K562 (cell line): ENCODE data around the gene APOM. TPM values are rescaled to one million over a fixed set of nuclear protein-coding genes. Genes with fewer than 3 reads are reported as not detected.

ENCODE experiments used
- BMI1 ChIP-seq: fragments of 150-350 bp; IDR thresholded peaks from 2 replicates; pipeline ENCODE4 v1.6.1; 2014; ENCODE audit warnings: low read length
- CHD2 ChIP-seq: IDR thresholded peaks from 2 replicates; pipeline ENCODE4 v1.6.1; 2011; ENCODE audit warnings: low read depth, low read length
- DIDO1 ChIP-seq: fragments of 450-650 bp; IDR thresholded peaks from 2 replicates; pipeline ENCODE4 v1.6.1; 2016; ENCODE audit warnings: low read depth, missing biosample characterization, missing genetic modification characterization
- HDAC8 ChIP-seq: fragments of 450-650 bp; IDR thresholded peaks from 2 replicates; pipeline ENCODE4 v1.6.1; 2016; ENCODE audit warnings: mild to moderate bottlenecking, missing genetic modification characterization, moderate library complexity, missing compliant biosample characterization
- HNRNPK ChIP-seq: fragments of 200-400 bp; formaldehyde crosslinking; IDR thresholded peaks from one replicate; pipeline ENCODE4 v1.6.1; 2018; ENCODE audit warnings: mild to moderate bottlenecking, low read depth, low read length; ENCODE audit not compliant: poor library complexity, severe bottlenecking
- HNRNPUL1 ChIP-seq: fragments of 200-400 bp; formaldehyde crosslinking; IDR thresholded peaks from 2 replicates; pipeline ENCODE4 v1.6.1; 2017; ENCODE audit warnings: low read length
- PRPF4 ChIP-seq: fragments of 200-400 bp; formaldehyde crosslinking; IDR thresholded peaks from one replicate; pipeline ENCODE4 v1.6.1; 2017; ENCODE audit warnings: low read length, low read depth, mild to moderate bottlenecking; ENCODE audit not compliant: insufficient read depth, poor library complexity, severe bottlenecking
- SIRT6 ChIP-seq: IDR thresholded peaks from one replicate; pipeline ENCODE4 v1.6.1; 2012; ENCODE audit warnings: low read depth, mild to moderate bottlenecking, control low read depth, inconsistent platforms, low read length, moderate library complexity
- TCF7 ChIP-seq: sonication (generic); IDR thresholded peaks from 2 replicates; pipeline ENCODE4 v1.6.1; 2016; ENCODE audit warnings: antibody characterized with exemption, borderline replicate concordance
- ZNF644 ChIP-seq: fragments of 200-800 bp; sonication (Bioruptor generic); IDR thresholded peaks from 2 replicates; pipeline ENCODE4 v1.6.1; 2016; ENCODE audit warnings: low read depth, missing genetic modification characterization, missing compliant biosample characterization
- polyA plus RNA-seq, 8 experiments: library from polyadenylated mRNA; depleted of rRNA in 4 of 8; stranded (reverse) in 5 of 8; unstranded in 3 of 8; fragments of >200 nt; fragmentation: Nextera tagmentation in 2 of 8; fragmentation: Illumina TruSeq in 1 of 8; extraction: Ambion mirVana in 2 of 8; extraction: Trizol in 1 of 8; gene quantifications; 2 replicates each; pipeline versions ENCODE4 v1.2.1 to v1.2.3, GENCODE V29; 2011 to 2014; ENCODE audit warnings: inconsistent platforms in 1 of 8, missing spikeins in 1 of 8
- total RNA-seq, 7 experiments: library from RNA; depleted of rRNA in 6 of 7; stranded (reverse); fragments of >200 nt in 6 of 7; fragmentation: Illumina TruSeq in 2 of 7; extraction: Trizol in 2 of 7; gene quantifications; 2 replicates each; pipeline versions ENCODE4 v1.2.1 to v1.2.3, GENCODE V29; 2011 to 2021; ENCODE audit warnings: low replicate concordance in 1 of 7
- TF ChIP-seq, protein P1 (sequence below): fragments of 250-450 bp; sonication (Bioruptor Pico); IDR thresholded peaks from 2 replicates; pipeline ENCODE4 v1.4.0; 2020; ENCODE audit warnings: mild to moderate bottlenecking, moderate library complexity
- TF ChIP-seq, protein P2 (sequence below): fragments of 450-650 bp; IDR thresholded peaks from 2 replicates; pipeline ENCODE4 v1.6.1; 2016; ENCODE audit warnings: mild to moderate bottlenecking, moderate library complexity

The APOM gene
- total and polyA plus RNA-seq, 9 of the 15 experiments (the other 6 are each of a cell fraction or from before 2014, with no cell fraction given): 5.7 to 24.3 (median 10.4) TPM

DNA sequence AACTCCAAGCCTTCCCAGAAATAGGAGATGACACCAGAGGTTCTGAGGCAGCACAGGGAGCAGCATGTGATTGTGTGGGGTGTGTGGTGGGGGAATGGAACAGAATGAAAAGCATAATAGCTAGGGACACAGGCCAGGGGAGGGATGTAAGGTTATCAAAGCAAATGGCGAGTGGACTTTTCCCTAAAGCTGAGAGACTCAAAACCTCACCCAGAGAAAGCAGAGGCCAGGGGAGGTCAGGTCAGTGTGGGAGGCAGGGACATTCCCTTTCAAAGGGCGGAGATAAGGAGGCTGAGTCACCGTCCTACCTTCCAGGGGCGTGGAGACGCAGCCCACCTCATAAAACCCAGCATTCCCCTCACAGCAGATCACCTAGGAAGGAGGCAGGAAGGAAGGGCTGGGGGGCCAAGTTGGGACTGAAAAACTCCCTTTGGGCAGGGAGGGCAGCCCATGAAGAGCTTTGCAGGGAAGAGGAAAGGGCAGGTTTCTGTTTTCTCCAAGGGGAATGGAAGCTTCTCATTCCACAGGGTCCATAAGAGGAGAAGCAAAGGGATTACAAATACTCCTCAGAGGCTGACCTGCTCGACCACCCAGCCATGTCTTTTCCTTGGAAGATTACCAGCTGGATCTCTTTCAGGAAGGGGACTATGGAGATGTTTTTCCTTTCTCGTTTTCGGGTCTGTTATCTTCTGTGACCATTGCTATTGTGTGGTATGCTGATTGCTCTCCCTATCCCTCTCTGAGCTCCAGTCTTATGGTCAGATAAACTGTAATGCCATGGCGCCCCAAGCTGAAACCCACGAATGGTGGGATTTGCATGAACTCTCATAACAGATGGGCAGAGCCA lies 34.8 kb downstream of the APOM start (continued):
- TF ChIP-seq, protein P1, sequence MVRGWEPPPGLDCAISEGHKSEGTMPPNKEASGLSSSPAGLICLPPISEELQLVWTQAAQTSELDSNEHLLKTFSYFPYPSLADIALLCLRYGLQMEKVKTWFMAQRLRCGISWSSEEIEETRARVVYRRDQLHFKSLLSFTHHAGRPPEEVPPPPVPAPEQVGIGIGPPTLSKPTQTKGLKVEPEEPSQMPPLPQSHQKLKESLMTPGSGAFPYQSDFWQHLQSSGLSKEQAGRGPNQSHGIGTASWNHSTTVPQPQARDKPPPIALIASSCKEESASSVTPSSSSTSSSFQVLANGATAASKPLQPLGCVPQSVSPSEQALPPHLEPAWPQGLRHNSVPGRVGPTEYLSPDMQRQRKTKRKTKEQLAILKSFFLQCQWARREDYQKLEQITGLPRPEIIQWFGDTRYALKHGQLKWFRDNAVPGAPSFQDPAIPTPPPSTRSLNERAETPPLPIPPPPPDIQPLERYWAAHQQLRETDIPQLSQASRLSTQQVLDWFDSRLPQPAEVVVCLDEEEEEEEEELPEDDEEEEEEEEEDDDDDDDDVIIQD (CRISPR knock-in tag): no peak
- TF ChIP-seq SIRT6 (no peak), DIDO1 (tag) (no peak), HDAC8 (tag) (0 out of 2 replicates have a peak, but pooled peaks have one; percentile 41), PRPF4 (no peak), TCF7 (peak; percentile 95), HNRNPUL1 (peak; percentile 36; the same call in 1 of the 2 replicates), CHD2 (peak; percentile 51; the same call in 1 of the 2 replicates), ZNF644 (tag) (0 out of 2 replicates have a peak, but pooled peaks have one; percentile 17), HNRNPK (no peak), BMI1 (no peak)
- TF ChIP-seq, protein P2, sequence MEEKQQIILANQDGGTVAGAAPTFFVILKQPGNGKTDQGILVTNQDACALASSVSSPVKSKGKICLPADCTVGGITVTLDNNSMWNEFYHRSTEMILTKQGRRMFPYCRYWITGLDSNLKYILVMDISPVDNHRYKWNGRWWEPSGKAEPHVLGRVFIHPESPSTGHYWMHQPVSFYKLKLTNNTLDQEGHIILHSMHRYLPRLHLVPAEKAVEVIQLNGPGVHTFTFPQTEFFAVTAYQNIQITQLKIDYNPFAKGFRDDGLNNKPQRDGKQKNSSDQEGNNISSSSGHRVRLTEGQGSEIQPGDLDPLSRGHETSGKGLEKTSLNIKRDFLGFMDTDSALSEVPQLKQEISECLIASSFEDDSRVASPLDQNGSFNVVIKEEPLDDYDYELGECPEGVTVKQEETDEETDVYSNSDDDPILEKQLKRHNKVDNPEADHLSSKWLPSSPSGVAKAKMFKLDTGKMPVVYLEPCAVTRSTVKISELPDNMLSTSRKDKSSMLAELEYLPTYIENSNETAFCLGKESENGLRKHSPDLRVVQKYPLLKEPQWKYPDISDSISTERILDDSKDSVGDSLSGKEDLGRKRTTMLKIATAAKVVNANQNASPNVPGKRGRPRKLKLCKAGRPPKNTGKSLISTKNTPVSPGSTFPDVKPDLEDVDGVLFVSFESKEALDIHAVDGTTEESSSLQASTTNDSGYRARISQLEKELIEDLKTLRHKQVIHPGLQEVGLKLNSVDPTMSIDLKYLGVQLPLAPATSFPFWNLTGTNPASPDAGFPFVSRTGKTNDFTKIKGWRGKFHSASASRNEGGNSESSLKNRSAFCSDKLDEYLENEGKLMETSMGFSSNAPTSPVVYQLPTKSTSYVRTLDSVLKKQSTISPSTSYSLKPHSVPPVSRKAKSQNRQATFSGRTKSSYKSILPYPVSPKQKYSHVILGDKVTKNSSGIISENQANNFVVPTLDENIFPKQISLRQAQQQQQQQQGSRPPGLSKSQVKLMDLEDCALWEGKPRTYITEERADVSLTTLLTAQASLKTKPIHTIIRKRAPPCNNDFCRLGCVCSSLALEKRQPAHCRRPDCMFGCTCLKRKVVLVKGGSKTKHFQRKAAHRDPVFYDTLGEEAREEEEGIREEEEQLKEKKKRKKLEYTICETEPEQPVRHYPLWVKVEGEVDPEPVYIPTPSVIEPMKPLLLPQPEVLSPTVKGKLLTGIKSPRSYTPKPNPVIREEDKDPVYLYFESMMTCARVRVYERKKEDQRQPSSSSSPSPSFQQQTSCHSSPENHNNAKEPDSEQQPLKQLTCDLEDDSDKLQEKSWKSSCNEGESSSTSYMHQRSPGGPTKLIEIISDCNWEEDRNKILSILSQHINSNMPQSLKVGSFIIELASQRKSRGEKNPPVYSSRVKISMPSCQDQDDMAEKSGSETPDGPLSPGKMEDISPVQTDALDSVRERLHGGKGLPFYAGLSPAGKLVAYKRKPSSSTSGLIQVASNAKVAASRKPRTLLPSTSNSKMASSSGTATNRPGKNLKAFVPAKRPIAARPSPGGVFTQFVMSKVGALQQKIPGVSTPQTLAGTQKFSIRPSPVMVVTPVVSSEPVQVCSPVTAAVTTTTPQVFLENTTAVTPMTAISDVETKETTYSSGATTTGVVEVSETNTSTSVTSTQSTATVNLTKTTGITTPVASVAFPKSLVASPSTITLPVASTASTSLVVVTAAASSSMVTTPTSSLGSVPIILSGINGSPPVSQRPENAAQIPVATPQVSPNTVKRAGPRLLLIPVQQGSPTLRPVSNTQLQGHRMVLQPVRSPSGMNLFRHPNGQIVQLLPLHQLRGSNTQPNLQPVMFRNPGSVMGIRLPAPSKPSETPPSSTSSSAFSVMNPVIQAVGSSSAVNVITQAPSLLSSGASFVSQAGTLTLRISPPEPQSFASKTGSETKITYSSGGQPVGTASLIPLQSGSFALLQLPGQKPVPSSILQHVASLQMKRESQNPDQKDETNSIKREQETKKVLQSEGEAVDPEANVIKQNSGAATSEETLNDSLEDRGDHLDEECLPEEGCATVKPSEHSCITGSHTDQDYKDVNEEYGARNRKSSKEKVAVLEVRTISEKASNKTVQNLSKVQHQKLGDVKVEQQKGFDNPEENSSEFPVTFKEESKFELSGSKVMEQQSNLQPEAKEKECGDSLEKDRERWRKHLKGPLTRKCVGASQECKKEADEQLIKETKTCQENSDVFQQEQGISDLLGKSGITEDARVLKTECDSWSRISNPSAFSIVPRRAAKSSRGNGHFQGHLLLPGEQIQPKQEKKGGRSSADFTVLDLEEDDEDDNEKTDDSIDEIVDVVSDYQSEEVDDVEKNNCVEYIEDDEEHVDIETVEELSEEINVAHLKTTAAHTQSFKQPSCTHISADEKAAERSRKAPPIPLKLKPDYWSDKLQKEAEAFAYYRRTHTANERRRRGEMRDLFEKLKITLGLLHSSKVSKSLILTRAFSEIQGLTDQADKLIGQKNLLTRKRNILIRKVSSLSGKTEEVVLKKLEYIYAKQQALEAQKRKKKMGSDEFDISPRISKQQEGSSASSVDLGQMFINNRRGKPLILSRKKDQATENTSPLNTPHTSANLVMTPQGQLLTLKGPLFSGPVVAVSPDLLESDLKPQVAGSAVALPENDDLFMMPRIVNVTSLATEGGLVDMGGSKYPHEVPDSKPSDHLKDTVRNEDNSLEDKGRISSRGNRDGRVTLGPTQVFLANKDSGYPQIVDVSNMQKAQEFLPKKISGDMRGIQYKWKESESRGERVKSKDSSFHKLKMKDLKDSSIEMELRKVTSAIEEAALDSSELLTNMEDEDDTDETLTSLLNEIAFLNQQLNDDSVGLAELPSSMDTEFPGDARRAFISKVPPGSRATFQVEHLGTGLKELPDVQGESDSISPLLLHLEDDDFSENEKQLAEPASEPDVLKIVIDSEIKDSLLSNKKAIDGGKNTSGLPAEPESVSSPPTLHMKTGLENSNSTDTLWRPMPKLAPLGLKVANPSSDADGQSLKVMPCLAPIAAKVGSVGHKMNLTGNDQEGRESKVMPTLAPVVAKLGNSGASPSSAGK: no peak
